ENCODE measurements around the gene ZNF410.
"Not testable (repeated sequence)": the region's sequence is repeated elsewhere in the genome, so short reads cannot be mapped to it uniquely, and the experiment has no call there.

Gene ZNF410

DNA sequence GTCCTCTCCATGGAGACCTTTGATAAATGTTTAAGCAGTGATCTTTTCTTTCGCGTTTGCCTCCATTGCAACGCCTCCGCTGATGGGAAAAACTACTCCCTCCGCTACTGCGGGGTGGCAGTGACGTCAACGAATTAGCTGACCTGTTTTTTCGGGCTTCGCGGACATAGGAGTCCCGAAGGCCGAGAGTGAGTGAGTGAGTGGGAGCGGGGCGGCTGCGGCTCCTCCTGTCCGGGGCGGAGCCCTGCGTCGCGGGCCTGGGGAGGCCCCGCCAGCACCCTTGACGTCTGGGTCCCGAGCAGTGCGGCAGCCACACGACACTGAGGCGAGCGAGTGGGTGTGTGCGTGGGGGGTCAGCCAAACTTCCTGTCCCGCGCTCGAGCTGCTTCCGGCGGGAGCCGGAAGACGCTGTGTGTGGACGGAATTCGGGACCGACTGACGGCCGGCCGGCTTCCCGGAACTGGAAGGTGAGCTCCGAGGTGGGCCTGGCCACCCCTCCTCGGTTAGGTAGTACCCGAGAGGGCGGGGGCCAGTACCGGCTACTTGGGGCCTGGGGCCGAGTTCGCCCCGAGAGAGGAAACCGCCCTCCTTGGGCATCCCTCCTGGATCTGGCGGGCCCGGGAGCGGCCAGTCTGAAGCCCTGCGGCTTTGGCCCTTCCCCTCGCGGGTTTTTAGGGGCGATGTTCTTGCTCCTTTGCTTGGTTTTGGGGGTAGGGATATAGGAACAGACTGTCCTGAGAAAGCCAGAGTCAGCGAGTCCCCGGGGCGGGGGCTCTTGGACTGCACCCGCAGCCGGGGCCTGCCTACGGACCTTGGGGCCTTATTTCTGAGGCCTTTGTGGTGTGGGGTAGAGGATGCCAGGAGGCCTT, at the start of gene ZNF410:
Gene ZNF410 (plus strand): TSS at position 411 of the 869 bp plus-strand sequence. CDS start 5,317 bp downstream, outside the sequence.
- DNase-seq (ENCODE audit: extremely low read depth in 1 of 2, low read depth in 1 of 2) = peak; percentile 91 to 94

DNA sequence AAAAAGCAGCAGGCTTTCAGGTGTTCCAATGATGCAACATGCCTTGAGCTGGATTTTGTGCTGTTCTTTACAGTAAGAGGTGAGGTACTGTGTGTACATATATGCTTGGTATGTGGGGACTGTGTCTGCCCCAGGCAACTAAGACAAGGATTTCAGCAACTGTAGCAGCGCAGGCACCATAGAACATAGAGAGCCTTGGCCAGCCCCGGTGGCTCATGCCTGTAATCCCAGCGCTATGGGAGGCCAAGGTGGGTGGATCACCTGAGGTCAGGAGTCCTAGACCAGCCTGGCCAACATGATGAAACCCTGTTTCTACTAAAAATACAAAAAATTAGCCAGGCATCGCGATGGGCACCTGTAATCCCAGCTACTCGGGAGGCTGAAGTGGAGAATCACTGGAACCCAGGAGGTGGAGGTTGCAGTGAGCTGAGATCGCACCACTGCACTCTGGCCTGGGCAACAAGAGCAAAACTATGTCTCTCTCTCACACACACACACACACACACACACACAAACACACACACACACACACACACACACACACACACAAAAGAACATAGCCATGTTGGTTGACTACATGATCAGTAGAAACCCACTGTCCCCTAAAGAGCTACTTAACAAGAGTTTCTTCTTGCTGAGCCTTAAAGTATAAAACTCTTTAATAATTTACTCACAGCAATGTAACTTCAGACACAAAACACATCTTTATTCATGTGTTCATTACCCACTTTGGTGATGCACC, 48.2 kb upstream of the ZNF410 start:
- not testable (repeated sequence) for DNase-seq (ENCODE audit: extremely low read depth in 1 of 2, low read depth in 1 of 2)

DNA sequence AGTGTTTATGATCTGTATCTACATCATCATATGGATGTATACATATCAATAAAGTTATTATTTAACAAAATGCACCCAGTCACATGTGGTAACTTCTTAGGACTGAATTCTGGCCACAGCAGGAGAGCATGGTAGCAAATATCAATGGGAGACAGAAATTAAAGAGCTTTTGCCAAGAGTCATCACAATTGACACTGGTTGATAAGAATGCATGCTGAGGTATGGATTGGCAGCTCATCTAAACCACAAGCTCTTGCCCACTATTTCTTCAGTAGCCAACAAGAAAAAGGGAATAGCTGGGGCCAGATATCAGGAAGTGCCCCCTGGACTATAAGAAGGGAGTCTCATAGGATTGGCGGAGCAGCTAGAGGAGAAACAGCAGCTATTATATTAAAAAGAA, 44.5 kb upstream of the ZNF410 start:
- DNase-seq (ENCODE audit: extremely low read depth in 1 of 2, low read depth in 1 of 2) = no peak

DNA sequence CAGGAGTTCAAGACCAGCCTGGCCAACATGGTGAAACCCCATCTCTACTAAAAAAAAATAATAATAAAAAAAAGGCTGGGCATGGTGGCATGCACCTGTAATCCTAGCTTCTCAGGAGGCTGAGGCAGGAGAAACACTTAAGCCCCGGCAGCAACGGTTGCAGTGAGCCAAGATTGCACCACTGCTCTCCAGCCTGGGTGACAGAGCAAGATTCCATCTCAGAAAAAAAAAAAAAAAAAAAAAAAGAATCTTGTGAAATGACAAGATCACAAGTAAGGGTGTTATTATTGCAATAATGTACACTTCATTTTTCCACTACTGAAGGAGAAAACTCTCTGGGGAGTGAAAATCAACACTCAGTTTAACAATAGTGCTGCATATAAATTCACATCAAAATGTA, 43.8 kb upstream of the ZNF410 start:
- no peak for DNase-seq (ENCODE audit: extremely low read depth in 1 of 2, low read depth in 1 of 2)

- DNase-seq (ENCODE audit: extremely low read depth in 1 of 2, low read depth in 1 of 2) = no peak
Measured at GRCh38 chr14:73843296-73843695, 43.4 kb upstream of the ZNF410 start.

GRCh38 chr14:73846947-73847346, 39.7 kb upstream of the ZNF410 start:
- no peak for DNase-seq (ENCODE audit: extremely low read depth in 1 of 2, low read depth in 1 of 2)

GRCh38 chr14:73851000-73851399, 35.7 kb upstream of the ZNF410 start:
- DNase-seq (ENCODE audit: extremely low read depth in 1 of 2, low read depth in 1 of 2) = no peak

DNA sequence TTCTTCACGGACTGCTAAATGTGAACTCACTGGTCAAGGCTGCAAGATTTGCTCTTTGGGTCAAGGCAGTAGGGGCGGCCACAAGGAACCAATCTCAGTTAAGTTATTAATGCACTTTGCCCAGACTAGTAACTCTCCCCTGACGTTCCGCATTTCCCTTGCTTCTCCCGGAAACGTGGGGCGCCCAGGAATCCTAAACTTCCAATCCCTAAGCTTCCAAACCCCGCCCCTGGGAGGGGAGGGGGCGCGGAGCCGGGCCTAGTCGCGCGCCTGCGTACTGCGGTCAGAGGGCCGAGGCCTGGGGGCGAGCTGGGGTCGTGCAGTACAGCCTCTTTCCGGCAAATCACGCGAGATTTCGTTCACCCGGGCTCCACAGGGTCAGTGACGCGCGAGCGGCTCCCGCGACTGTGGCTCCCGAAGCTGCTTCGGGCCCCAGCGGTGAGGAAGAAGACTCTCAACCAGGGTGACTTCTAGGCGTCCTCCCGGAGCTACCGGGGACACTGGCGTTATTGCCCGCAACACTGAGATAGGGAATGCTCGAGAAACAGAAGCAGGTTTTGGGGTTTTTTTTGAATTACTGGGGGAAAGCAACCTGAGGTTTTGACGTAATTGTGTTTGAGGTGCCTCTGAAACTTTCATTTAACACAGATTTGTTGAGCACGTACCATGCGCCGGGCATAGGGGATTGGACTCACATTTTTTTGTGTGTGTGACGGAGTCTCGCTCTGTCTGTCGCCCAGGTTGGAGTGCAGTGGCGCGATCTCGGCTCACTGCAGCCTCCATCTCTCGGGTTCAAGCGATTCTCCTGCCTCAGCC, 34.9 kb upstream of the ZNF410 start, which contains the start of gene PTGR2:
Gene PTGR2 (plus strand): TSS at position 265 of the 816 bp plus-strand sequence. CDS start 7,032 bp downstream, outside the sequence.
- DNase-seq (ENCODE audit: extremely low read depth in 1 of 2, low read depth in 1 of 2) = peak; percentile 76 to 90

- DNase-seq (ENCODE audit: extremely low read depth in 1 of 2, low read depth in 1 of 2) = no peak
Measured at GRCh38 chr14:73859145-73859544, 27.5 kb upstream of the ZNF410 start.

DNA sequence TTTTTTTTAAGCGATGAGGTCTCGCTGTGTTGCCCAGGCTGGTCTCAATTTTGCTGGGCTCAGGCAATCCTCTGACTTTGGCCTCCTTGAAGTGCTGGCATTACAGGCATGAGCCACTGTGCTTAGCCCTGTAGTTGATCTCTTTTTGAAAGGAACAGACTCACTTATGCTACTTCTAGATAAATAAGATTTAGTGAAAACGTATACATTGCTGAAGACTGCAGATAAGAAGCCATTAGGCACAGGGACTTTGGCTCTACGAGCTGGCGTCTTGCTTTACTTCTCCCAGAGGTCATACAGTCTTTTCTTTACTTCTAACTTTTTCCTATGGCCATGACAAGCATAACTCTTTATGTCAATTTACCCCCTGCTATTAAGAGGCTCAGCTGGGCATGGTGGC, 25.6 kb upstream of the ZNF410 start:
- no peak for DNase-seq (ENCODE audit: extremely low read depth in 1 of 2, low read depth in 1 of 2)

GRCh38 chr14:73862480-73862879, 24.2 kb upstream of the ZNF410 start:
- DNase-seq (ENCODE audit: extremely low read depth in 1 of 2, low read depth in 1 of 2) = no peak

DNA sequence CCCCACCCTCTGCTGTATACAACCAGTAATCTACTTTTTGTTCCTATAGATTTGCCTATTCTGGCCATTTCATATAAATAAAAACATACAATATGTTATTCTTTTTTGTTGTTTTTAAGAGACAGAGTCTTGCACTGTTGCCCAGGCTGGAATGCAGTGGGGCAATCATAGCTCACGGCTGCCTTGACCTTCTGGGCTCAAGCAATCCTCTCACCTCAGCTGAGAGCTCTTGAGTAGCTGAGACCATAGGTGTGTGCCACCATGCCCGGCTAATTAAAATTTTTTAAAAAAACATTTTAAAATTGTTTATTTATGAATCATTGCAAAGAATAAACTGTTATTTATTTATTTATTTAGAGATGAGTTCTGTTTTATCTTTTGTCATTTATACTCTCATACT, 23.4 kb upstream of the ZNF410 start:
- no peak for DNase-seq (ENCODE audit: extremely low read depth in 1 of 2, low read depth in 1 of 2)

DNA sequence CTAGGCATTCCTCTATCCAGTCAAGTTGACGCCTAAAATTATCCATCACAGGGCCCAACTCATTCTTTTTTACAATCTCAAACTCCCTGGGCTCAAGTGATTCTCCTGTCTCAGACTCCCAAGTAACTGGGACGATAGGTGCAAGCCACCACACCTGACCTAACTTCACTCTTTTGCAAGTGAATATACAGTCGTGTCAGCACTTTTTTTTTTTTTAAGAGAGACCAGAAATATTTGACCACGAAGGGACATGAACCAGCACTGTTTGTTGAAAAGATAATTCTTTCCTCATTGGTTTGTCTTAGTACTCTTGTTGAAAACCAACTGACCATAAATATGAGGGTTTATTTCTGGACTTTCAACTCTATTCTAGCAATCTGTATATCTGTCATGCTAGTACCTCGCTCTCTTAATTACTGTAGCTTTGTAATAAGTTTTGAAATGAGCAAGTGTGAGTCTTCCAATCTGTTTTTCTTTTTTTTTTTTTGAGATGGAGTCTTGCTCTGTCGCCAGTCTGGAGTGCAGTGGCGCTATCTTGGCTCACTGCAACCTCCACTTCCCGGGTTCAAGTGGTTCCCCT, 21.0 kb upstream of the ZNF410 start:
- no peak for DNase-seq (ENCODE audit: extremely low read depth in 1 of 2, low read depth in 1 of 2)

GRCh38 chr14:73869754-73870153, 16.9 kb upstream of the ZNF410 start:
- DNase-seq (ENCODE audit: extremely low read depth in 1 of 2, low read depth in 1 of 2) = not testable (repeated sequence)

DNA sequence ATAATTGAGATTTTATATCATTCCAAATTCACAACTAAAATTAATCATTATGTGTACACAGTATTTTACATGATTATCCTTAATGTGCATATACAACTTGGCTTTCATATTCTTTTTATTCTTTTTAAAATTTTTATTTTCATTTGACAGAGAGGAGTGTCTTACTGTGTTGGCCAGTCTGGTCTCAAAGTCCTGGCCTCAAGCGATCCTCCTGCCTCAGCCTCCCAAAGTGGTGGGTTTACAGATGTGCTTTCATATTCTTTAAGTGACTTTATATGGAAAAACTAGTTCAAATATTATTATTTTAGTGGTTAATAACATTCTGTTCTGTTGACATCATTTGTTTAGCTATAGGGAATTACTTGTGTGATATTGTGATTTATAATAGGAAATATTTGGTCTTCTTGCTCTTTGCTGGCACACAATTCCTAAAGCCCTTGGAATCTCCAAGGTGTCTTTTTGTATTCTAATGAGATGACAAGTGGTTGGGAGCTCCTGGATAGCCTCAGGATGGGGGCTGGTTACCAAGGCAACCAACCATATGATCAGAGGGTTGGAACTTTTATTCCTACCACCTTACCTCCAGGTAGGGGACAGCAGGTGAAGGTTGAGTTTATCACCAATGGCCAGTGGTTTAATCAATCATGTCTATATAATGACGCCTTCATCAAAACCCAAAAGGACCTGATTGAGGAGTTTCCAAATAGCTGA, 16.0 kb upstream of the ZNF410 start:
- DNase-seq (ENCODE audit: extremely low read depth in 1 of 2, low read depth in 1 of 2) = no peak

GRCh38 chr14:73873660-73874059, 13.0 kb upstream of the ZNF410 start:
- no peak for DNase-seq (ENCODE audit: extremely low read depth in 1 of 2, low read depth in 1 of 2)

DNA sequence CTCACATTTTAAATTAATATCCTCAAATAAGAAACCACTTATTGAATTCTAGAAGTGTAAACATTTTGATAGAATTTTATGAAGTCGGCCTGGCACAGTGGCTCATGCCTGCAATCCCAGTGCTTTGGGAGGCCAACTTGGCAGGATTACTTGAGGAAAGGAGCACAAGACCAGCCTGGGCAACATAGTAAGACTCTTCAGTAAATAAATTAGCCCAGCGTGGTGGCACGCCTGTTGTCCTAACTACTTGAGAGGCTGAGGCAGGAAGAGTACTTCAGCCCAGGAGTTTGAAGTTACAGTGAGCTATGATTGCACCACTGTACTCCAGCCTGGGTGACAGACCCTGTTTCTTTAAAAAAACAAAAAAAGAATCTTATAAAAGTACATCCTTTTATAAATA, 8.9 kb upstream of the ZNF410 start:
- no peak for DNase-seq (ENCODE audit: extremely low read depth in 1 of 2, low read depth in 1 of 2)

- DNase-seq (ENCODE audit: extremely low read depth in 1 of 2, low read depth in 1 of 2) = no peak
Measured at GRCh38 chr14:73878436-73878835, 8.2 kb upstream of the ZNF410 start.

GRCh38 chr14:73879027-73879426, 7.6 kb upstream of the ZNF410 start:
- DNase-seq (ENCODE audit: extremely low read depth in 1 of 2, low read depth in 1 of 2) = no peak

Measured in stimulated activated CD8-positive, alpha-beta memory T cell treated with anti-CD3 and anti-CD28 coated beads, Interleukin-7, amount 100 ng/mL, for 48 hours (primary cell).